Heart left ventricle (tissue), 16 donors: ENCODE measurements around the gene DNMT3A. TPM values are rescaled to one million over a fixed set of nuclear protein-coding genes. Genes with fewer than 3 reads are reported as not detected.

Experiments used
- ATAC-seq, 4 donors: fragments of 200-7000 bp; cut with Tn5 transposase; one replicate each; pipeline ENCODE4 v1.9.1; 2020 to 2022; ENCODE audit warnings: moderate library complexity in 4 of 4, mild to moderate bottlenecking in 3 of 4, moderate number of reproducible peaks in 1 of 4
- DNase-seq, 5 donors: peaks; one replicate each; pipeline ENCODE4 v3.0.0-alpha.2; 2020
- H3K27ac ChIP-seq, 12 donors: fragments of 200-600 bp; sonication (generic) in 4 of 12; one replicate each; pipeline versions ENCODE4 v1.5.0 to v1.8.0; 2016 to 2022; ENCODE audit warnings: mild to moderate bottlenecking in 2 of 12
- H3K27me3 ChIP-seq, 9 donors: fragments of 200-600 bp; sonication (generic) in 2 of 9; one replicate each; pipeline versions ENCODE4 v1.5.1 to v1.8.0; 2016 to 2022; ENCODE audit warnings: mild to moderate bottlenecking in 3 of 9
- H3K36me3 ChIP-seq, 9 donors: fragments of 200-600 bp; sonication (generic) in 2 of 9; one replicate each; pipeline versions ENCODE4 v1.5.0 to v1.8.0; 2018 to 2022; ENCODE audit warnings: mild to moderate bottlenecking in 2 of 9
- H3K4me1 ChIP-seq, 12 donors: fragments of 200-600 bp; sonication (generic) in 4 of 12; one replicate each; pipeline versions ENCODE4 v1.5.0 to v1.8.0; 2016 to 2022; ENCODE audit warnings: mild to moderate bottlenecking in 3 of 12
- H3K4me3 ChIP-seq, 12 donors: fragments of 200-600 bp; sonication (generic) in 4 of 12; one replicate each; pipeline versions ENCODE4 v1.5.0 to v1.8.0; 2017 to 2022; ENCODE audit warnings: mild to moderate bottlenecking in 9 of 12, moderate library complexity in 4 of 12
- H3K9me3 ChIP-seq, 12 donors: fragments of 200-600 bp; sonication (generic) in 4 of 12; one replicate each; pipeline versions ENCODE4 v1.5.0 to v1.8.0; 2016 to 2022; ENCODE audit warnings: mild to moderate bottlenecking in 1 of 12
- CTCF ChIP-seq, 12 donors: fragments of 200-600 bp; sonication (generic) in 4 of 12; IDR thresholded peaks; one replicate each; pipeline versions ENCODE4 v1.5.0 to v1.8.0; 2018 to 2022; ENCODE audit warnings: antibody characterized with exemption in 12 of 12, mild to moderate bottlenecking in 5 of 12
- POLR2A ChIP-seq, 2 donors: fragments of 450-650 bp; IDR thresholded peaks; one replicate each; pipeline ENCODE4 v1.6.1; 2017; ENCODE audit warnings: antibody characterized with exemption in 2 of 2, mild to moderate bottlenecking in 2 of 2, moderate library complexity in 2 of 2
- WGBS, 4 donors: extraction: QIAGEN DNeasy Blood & Tissue Kit in 2 of 4; methylation state at CpG; one replicate each; pipeline versions ENCODE4 v1.1.5 to v1.1.7; 2013 to 2018; 5-methylcytosine and 5-hydroxymethylcytosine counted together
- intact Hi-C, 10 donors: fragments of 100-400 bp; cut with DNase I; formaldehyde crosslinking; loops; one replicate each; pipeline versions ENCODE4 v1.11.1 to v1.14.2; 2022
- polyA plus RNA-seq, 2 donors: library from polyadenylated mRNA; stranded (reverse); fragments of 200-250 nt; gene quantifications; one replicate each; pipeline ENCODE4 v1.2.3, GENCODE V29; 2013
- total RNA-seq, 9 donors: library from RNA; depleted of rRNA in 2 of 9; stranded (reverse); fragments of >200 nt in 2 of 9; fragmentation: NEBNext Ultra II Directional in 3 of 9; extraction: Animal tissue kit (Norgen Biotek cat#: 25700) in 3 of 9; gene quantifications; one replicate each; pipeline versions ENCODE4 v1.1.0 to v1.2.4, GENCODE V29; 2016 to 2023
- donor health status: ischemic (EF 13 %, LVEDD 7.1; RV severe dilation, severe dysfunction).
- donor health status: healthy with polysubstance abuse.
- donor health status: DM: no; HTN: yes; CAD: no.
- donor health status: DM: no; HTN: no; CAD: no.
- donor health status: ischemic (EF 25% LVEDD 6.9; RV normal size, moderate dysfunction).
- donor health status: ischemic (EF 25% LVEDD 5.7; RV mildly dilated, moderate dysfunction).
- donor health status: healthy.
- donor health status: DM: yes; HTN: yes; CAD: no.
- donor health status: ischemic (EF 35%, LVEDD 5.7; RV mildly dilated, moderate dysfunction).
- donor health status: nonischemic (EF 11% LVEDD 7.7; RV severe dilation, severe dysfunction).
- donor health status: DM: yes; HTN: yes; CAD: no.
- donor health status: PGD.
- donor health status: ischemic (EF 29% LVEDD 5.4; RV normal size, mild dysfunction).
- donor health status: nonischemic (EF 23%, LVEDD 6.1; RV moderate dilation, normal function).

DNMT3A gene
- total and polyA plus RNA-seq, 11 donors = 3.5 to 26.0 (median 16.0) TPM

- intact Hi-C loops = loop anchor here in 2 of 10 donors (2.0 to 5.0 kb wide), 3 partner anchors 15 to 47 kb away; partner anchors contain the start of gene DNMT3A (in 1 of the 2)
- H3K27me3 ChIP-seq = no peaks in the 10 kb centered on the region
- peak overlapping the region; percentile 79 to 99 (median 95) for H3K27ac ChIP-seq
- DNase-seq (no peak), ATAC-seq (peak in 2 of 4 donors; percentile 3 to 31)
- peaks cover 10 to 74% (median 53%) of the 10 kb centered on the region in 12 donors for H3K4me1 ChIP-seq
- no peaks in the 10 kb centered on the region for H3K9me3 ChIP-seq
- peak overlapping the region in 3 of 12 donors; percentile 38 to 46 (median 43) for H3K4me3 ChIP-seq
- 37 to 45% (median 41%) methylated on average over 13 of the region's 13 CpGs for WGBS, 4 donors
- TF ChIP-seq CTCF (IDR thresholded peaks at IDR 0.05) = no peak
- no peak for TF ChIP-seq POLR2A (IDR thresholded peaks at IDR 0.05)
- H3K36me3 ChIP-seq = peaks cover 0 to 26% (median 11%) of the 10 kb centered on the region in 9 donors
These were observed 47.7 kb downstream of the DNMT3A start for GRCh38 chr2:25293958-25294562.

- DNase-seq (no peak), ATAC-seq (no peak)
- intact Hi-C loops = loop anchor here in 1 of 10 donors (5.0 kb wide), 1 partner anchor 44 kb away; no protein-coding TSS in a partner anchor
- Histone ChIP-seq H3K27ac (peak overlapping the region in 8 of 12 donors; percentile 93 to 99 (median 95)), H3K4me1 (peaks cover 10 to 74% (median 53%) of the 10 kb centered on the region in 12 donors), H3K4me3 (no peak overlapping the region), H3K27me3 (no peaks in the 10 kb centered on the region), H3K36me3 (peaks cover 0 to 17% (median 4%) of the 10 kb centered on the region in 9 donors), H3K9me3 (no peaks in the 10 kb centered on the region)
- WGBS, 4 donors = 52 to 67% (median 56%) methylated on average over 7 of the region's 7 CpGs
- no peak for TF ChIP-seq POLR2A (IDR thresholded peaks at IDR 0.05)
- no peak for TF ChIP-seq CTCF (IDR thresholded peaks at IDR 0.05)
These were observed 48.6 kb downstream of the DNMT3A start for GRCh38 chr2:25293145-25293544.

GRCh38 chr2:25292408-25292807 lies 49.3 kb downstream of the DNMT3A start:
- TF ChIP-seq POLR2A (IDR thresholded peaks at IDR 0.05) (no peak), CTCF (IDR thresholded peaks at IDR 0.05) (no peak)
- WGBS, 4 donors = 60 to 81% (median 75%) methylated on average over 4 of the region's 4 CpGs
- Histone ChIP-seq H3K4me3 (no peak overlapping the region), H3K36me3 (peaks cover 0 to 10% (median 0%) of the 10 kb centered on the region in 9 donors), H3K27me3 (no peaks in the 10 kb centered on the region), H3K27ac (peak overlapping the region in 2 of 12 donors; percentile 49 to 98), H3K4me1 (peaks cover 10 to 74% (median 53%) of the 10 kb centered on the region in 12 donors), H3K9me3 (no peaks in the 10 kb centered on the region)
- intact Hi-C loops = loop anchor here in 1 of 10 donors (5.0 kb wide), 1 partner anchor 45 kb away; no protein-coding TSS in a partner anchor
- DNase-seq (no peak), ATAC-seq (no peak)

GRCh38 chr2:25290811-25291495 lies 50.8 kb downstream of the DNMT3A start:
- DNase-seq (peak in 3 of 5 donors; percentile 36 to 77 (median 53)), ATAC-seq (no peak)
- Histone ChIP-seq H3K9me3 (no peaks in the 10 kb centered on the region), H3K36me3 (no peaks in the 10 kb centered on the region), H3K27ac (peak overlapping the region in 8 of 12 donors; percentile 15 to 60 (median 28)), H3K4me3 (no peak overlapping the region), H3K4me1 (peaks cover 10 to 72% (median 52%) of the 10 kb centered on the region in 12 donors), H3K27me3 (no peaks in the 10 kb centered on the region)
- TF ChIP-seq CTCF (IDR thresholded peaks at IDR 0.05) (no peak), POLR2A (IDR thresholded peaks at IDR 0.05) (no peak)
- intact Hi-C loops = loop anchor here in 1 of 10 donors (5.0 kb wide), 1 partner anchor 46 kb away; no protein-coding TSS in a partner anchor
- WGBS, 4 donors = 40 to 55% (median 44%) methylated on average over 18 to 19 of the region's 19 CpGs
